Measurements from ENCODE around the gene ADCYAP1R1.

- no peak for TF ChIP-seq CTCF (IDR thresholded peaks at IDR 0.05)
- no peak for TF ChIP-seq POLR2A (IDR thresholded peaks at IDR 0.05)
These were observed 50.3 kb downstream of the ADCYAP1R1 start for GRCh38 chr7:31102151-31102972.
